ENCODE data around the gene GPLD1.
"Not testable (repeated sequence)": the region's sequence is repeated elsewhere in the genome, so short reads cannot be mapped to it uniquely, and the experiment has no call there.

GPLD1 gene

DNA sequence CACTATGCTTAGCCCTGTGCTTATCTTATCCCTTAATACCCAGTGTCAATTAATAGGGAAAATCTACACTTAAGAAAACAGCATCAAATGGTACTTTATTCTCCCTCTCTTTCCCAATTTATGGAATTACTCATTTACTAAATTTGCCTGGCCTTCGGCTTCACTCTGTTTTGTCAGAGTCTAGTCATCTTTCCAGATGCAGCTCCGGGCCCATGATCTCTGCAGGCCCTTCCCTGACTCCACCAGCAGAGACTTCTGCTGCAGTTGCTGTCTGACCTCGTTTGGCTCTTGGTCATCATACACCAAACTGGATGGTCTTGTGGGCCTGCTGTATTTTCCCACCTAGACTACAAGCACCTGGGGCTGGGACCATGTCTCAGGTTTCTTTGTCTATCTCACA lies 59.3 kb downstream of the GPLD1 start:
- DNase-seq (ENCODE audit: insufficient read length, low spot score) (no peak), FAIRE-seq (no peak)
- TF ChIP-seq, protein P1, sequence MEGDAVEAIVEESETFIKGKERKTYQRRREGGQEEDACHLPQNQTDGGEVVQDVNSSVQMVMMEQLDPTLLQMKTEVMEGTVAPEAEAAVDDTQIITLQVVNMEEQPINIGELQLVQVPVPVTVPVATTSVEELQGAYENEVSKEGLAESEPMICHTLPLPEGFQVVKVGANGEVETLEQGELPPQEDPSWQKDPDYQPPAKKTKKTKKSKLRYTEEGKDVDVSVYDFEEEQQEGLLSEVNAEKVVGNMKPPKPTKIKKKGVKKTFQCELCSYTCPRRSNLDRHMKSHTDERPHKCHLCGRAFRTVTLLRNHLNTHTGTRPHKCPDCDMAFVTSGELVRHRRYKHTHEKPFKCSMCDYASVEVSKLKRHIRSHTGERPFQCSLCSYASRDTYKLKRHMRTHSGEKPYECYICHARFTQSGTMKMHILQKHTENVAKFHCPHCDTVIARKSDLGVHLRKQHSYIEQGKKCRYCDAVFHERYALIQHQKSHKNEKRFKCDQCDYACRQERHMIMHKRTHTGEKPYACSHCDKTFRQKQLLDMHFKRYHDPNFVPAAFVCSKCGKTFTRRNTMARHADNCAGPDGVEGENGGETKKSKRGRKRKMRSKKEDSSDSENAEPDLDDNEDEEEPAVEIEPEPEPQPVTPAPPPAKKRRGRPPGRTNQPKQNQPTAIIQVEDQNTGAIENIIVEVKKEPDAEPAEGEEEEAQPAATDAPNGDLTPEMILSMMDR (IDR thresholded peaks at IDR 0.05; ENCODE audit: insufficient read depth, missing control alignments): no peak

DNA sequence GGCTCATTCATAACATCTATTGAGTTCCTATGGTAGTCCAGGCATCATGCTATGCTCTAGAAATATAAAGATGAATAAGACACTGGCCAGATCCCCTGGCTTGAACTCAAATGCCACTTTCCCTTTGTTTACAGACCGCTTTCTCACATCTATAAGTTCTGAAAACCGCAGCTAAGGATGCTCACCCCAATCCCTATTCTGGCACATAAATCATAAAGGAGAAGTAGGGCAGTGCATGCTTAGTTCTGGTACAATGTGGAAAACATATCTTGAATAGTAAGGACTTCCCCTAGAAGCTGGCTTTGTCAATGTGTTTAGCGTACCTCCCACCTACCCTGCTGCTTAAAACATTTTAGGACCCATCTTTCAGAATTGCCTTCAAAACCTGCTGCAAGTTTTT lies 60.2 kb downstream of the GPLD1 start:
- DNase-seq (ENCODE audit: insufficient read length, low spot score) (no peak), FAIRE-seq (no peak)
- TF ChIP-seq, protein P1 (IDR thresholded peaks at IDR 0.05; ENCODE audit: insufficient read depth, missing control alignments): no peak

- FAIRE-seq: no peak
- no peak for DNase-seq (ENCODE audit: insufficient read length, low spot score)
- TF ChIP-seq, protein P1 (IDR thresholded peaks at IDR 0.05; ENCODE audit: insufficient read depth, missing control alignments): no peak
Observed at GRCh38 chr6:24428615-24429014, 60.8 kb downstream of the GPLD1 start.

- TF ChIP-seq, protein P1 (IDR thresholded peaks at IDR 0.05; ENCODE audit: insufficient read depth, missing control alignments): no peak
- DNase-seq (ENCODE audit: insufficient read length, low spot score) (no peak), FAIRE-seq (no peak)
Observed at GRCh38 chr6:24426729-24427446, 62.5 kb downstream of the GPLD1 start.

DNA sequence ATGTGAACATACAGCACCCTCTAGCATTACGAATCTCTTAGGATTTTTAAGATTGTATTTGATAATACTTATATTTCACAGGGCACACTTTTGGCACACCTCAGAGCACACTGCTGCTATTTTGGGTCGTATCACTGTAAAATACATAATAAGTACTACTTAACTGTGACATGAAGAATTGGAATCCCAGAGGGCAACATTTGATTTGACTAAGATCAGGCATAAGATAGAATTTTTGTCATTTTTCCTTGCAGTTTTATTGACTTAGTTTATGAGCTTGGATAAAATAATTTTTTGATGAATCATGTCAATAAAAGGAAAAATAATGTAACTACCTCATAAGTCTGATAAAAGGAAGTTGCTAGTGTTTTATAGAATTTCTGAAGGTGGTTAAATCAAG lies 64.3 kb downstream of the GPLD1 start:
- TF ChIP-seq, protein P1 (IDR thresholded peaks at IDR 0.05; ENCODE audit: insufficient read depth, missing control alignments): no peak
- DNase-seq (ENCODE audit: insufficient read length, low spot score) (no peak), FAIRE-seq (no peak)

DNA sequence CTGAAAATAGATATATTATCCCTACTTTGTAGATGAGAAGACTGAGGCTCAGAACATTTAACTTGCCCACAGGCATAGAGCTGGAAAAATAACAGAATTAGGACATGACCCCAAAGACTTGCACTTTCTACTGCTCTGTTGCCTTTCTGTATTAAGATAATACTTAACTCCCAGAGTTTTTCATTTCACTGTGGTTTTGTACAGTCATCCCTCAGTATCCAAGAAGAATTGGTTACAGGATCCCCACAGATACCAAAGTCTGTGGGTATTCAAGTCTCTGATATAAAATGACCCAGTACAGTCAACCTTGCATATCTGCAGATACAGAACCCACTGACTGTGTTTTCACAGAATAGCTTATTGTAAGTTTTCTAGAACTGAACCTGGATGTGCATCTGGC lies 69.9 kb downstream of the GPLD1 start:
- FAIRE-seq (no peak), DNase-seq (ENCODE audit: insufficient read length, low spot score) (no peak)
- TF ChIP-seq, protein P1 (IDR thresholded peaks at IDR 0.05; ENCODE audit: insufficient read depth, missing control alignments): no peak

DNA sequence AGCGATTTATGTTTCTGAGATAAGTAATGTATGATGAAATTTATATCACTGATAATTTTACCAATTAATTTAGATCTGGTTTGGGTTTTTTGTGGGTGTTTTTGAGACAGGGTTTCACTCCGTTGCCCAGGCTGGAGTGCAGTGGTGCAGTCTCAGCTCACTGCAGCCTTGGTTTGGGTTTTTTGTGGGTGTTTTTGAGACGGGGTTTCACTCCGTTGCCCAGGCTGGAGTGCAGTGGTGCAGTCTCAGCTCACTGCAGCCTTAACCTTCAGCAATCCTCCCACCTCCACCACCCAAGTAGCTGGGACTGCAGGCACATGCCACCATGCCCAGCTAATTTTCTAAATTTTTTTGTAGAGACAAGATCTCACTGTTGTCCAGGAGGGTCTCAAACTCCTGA lies 73.6 kb downstream of the GPLD1 start:
- no peak for DNase-seq (ENCODE audit: insufficient read length, low spot score)
- TF ChIP-seq, protein P1 (IDR thresholded peaks at IDR 0.05; ENCODE audit: insufficient read depth, missing control alignments): no peak
- no peak for FAIRE-seq

GRCh38 chr6:24414531-24414930 lies 74.8 kb downstream of the GPLD1 start:
- FAIRE-seq; DNase-seq (ENCODE audit: insufficient read length, low spot score): not testable (repeated sequence)
